ENCODE results near the gene ARIH2.
"Not testable (repeated sequence)": the region's sequence is repeated elsewhere in the genome, so short reads cannot be mapped to it uniquely, and the experiment has no call there.

The ARIH2 gene

DNA sequence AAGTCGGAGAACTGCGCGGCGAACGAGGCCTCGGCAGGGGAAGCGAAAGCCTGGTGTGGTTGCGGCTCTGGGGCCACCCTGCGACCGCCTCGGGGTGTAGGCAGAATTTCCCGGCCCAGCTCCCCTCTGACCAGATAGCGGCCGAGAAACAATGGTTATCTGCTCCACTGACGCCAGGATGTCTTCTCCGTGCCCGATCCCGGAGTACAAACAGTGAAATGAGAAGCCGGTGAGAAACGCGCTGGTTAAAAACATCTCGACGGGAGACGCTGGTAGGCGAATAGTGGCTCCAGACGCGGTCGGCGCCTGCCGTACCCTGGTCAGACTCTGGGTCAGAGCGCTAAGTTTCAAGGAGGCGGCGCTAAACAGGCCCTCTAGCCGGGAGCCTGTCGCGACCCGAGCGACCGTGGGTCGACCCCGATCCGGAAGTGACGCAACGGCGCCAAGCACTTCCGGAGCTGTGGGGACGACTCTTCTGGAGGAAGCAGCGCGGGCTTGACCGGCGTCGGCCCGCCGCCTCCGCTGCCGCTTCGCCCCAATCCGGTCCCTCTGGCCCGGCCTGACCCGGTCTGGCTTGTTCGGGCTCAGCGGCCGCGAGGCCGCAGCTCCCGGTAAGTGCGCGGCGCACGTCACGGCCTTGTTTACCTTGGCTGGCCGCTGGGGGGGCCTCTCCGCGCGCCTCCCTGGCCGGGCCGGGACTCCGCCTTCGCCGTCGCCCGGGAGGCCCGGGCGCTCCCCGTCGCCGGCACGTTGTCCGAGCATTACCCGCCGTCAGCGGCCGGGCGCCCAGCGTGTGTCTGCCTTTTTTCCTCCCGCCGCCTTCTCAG, at the start of gene ARIH2:
ARIH2 (plus strand) TSS at position 455 of the 827 bp plus-strand sequence. CDS start 8,717 bp downstream, outside the sequence.
- peak; percentile 61 to 84 (median 74) for DNase-seq

DNA sequence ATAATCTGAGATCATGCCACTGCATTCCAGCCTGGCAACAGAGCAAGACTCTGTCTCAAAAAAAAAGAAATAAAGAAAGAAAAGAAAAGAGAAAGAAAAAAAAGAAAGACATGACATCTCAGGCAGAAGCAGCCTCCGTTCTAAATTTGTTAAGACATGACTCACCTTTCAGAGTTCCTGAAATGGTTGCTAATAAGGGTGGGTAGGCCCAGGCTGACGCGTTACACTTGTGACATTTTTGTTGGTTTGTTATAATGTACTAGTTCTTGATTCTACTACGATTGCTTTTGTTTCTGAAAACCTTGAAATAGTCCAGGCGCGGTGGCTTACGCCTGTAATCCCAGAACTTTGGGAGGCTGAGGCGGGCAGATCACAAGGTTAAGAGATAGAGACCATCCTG, 41.0 kb upstream of the ARIH2 start:
- no peak for DNase-seq

DNA sequence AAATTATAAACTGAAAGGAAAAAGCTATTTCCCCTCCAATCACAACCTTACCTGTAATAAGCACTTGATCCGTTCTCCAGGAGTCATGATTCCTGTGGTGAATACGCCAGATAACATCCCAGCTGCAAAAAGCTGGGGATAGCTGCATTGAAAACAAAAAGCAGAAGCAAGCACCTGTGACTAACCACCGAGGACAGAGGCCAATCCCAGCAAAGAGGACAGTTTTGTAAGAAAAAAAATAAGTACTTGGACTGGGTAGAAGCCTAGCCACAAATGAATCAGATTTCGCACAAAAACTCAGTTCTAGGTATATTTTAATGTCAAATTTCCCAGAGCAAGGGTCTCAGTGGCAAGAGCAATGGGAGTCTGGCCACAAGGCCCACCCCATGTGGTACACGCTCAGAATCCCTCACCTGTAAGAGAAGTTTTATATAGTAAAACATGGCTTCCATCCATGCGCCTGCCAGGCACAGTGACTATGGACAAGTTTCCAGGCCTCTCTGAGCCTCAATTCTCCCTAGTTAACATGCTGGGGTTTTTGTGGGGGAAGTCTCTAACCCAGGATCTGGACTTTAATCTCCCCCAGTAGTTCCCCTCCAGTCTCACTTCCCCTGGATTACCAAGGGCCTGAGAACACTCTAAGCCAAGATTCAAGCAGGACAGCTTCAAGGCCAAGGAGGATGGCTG, 39.2 kb upstream of the ARIH2 start:
- no peak for DNase-seq

DNA sequence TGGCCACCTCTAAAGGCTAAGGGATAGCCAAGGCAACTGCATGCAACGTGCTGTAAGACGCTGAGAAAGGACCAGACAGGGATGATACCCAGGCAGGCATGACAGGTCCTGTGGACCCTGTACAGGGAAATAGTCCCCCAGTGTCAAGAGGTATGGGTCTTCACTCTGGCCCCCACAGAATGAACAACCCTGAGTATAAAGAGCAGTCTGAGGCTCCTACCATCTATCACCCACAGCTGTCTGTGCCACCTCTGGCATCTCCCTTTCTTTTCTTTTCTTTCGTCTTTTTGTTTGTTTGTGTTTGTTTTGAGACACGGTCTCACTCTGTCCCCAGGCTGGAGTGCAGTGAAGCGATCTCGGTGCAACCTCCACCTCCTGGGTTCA, 38.7 kb upstream of the ARIH2 start:
- no peak for DNase-seq

DNA sequence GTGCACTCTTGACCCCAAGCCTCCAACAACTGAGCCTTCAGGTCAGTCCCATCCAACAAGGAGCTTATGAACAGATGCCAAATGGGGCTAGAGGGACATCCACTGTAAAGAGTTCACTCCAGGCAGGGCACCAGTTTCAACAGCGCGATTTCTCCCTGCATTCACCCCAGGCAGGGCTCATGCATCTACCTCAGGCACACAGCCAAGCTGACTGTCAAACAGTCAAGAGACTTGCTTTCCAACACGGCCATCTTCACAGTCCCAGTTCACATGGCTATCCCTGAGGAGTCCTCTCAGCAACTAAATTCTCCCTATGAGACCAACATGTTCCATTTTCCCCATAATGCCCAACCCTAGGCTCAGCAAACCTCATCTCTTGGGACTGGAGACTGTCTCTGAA, 37.6 kb upstream of the ARIH2 start:
- DNase-seq = no peak

DNA sequence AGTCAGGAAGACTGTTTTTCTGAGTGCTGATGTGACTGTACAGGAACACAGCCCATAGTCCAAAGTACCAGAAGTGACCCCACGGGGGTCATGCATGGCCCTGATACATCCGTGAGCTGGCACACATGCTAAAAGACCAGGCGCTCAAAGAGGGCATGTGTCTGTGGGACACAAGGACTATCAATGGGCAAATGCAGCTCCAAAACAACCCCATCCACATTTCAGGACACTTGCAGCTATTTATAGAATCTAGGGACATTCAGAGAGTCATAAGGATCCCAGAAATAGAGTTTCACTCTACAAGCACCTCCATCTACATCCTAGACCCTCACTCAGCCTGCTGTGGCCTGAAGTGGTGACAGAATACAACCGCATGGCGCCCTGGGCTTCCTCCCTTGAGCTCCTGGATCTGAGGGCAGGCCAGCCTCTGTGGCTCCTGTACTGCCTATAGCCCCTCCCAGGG, 37.0 kb upstream of the ARIH2 start:
- no peak for DNase-seq

DNA sequence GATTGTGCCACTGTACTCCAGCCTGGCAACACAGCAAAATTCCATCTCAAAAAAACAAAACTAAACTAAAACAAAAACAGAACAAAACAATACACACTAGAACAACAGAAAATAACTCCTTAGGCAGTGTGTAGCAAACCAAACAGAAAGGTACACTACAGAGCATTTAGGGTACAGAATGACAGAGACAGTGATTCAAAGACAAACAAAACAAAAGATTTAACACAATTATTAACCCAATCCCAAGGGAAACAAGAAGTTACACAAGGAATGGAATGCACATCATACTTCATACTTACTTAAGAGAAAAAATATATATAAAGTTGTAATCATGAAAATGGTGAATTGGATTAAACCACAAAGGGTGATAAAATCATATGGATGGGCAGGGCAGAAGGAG, 32.9 kb upstream of the ARIH2 start:
- no peak for DNase-seq

DNA sequence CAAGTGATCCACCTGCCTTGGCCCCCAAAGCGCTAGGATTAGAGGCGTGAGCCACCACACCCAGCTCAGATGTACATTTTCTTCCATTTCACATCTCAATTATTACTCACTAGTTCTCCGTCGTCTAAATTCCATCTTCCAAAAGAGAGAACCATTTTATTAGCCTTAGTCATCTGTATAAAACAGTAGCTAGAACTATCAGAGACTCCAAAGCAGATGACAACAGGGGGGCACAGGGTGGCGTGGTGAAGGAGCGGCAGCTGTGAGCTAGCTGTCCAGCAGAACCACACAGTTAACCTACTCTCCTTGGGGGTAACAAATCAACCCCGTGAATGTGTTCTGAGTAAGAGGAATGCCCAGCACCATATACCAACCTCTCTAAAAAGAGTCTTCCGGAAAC, 27.0 kb upstream of the ARIH2 start:
- DNase-seq = no peak

DNA sequence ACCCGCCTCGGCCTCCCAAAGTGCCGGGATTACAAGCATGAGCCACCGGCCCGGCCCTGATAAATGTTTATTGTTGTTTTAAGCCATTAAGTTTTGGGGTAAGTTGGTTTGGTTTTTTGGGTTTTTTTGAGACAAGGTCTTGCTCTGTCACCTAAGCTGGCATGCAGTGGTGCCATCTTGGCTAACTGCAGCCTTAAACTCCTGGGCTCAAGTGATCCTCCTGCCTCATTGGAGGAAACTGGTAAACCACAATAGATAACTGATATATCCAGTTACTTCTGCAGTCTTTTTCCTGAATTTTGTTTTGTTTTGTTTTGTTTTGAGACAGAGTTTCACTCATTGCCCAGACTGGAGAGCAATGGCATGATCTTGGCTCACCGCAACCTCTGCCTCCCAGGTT, 24.1 kb upstream of the ARIH2 start:
- no peak for DNase-seq

DNA sequence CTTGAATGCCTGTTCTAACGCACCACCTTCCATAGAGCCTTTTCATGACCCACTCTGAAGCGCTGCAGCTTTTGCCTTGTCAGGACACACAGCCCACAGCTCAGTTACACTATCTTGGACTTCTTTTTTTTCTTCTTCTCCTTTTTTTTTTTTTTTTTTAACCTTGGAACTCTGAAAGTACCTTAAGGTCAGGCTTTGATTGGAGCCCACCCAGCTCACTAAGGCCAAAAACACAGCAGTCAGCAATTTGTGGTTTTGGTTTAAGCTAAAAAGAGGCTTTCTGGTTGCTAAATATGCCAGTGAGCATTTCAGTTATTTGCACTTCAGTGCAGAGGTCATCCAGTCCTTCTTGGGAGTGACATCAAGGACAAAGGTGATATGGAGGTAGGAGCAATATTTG, 21.7 kb upstream of the ARIH2 start:
- no peak for DNase-seq

DNA sequence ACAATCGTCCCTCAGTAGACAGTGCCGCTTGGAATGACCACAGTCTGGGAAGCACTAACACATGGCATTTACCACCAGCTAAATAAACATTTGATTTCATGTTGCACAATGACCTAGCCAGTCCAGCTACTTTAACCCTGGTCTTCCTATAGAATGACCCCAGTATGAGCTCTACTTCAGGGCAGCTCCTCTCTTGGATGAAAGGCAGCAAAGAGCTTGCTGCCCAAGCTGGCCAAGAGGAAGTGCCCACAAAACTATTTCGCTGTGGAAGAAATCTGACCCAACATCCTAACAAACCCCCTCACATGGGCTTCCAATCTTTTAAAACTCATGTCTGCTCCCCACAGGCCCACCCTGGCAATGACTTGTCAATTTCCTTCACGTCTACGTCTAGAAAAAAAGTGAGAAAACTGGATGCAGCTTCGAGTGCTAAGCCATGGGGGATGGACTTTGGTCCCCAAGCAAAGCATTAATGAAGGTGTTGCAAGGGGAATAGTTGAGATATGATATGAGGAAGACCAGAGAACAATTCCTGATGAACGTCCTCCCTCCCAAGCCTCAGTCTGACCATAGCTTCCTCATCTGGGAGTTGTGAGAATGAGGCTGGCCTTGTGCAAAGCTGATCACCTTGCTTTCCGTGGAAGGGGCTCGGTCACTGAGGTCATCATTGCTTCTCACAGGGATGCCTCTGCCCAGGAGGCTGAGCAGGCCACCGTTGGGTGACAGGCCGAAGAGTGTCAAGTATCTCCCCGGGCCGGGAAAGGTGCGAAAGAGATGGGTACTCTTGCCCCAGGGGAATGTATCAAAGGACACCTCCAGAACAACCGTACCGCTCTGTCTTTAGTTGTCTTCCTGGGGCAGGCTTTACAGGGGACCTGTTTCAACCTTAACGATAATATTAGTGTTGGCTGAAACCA, 20.9 kb upstream of the ARIH2 start:
- DNase-seq = no peak

DNA sequence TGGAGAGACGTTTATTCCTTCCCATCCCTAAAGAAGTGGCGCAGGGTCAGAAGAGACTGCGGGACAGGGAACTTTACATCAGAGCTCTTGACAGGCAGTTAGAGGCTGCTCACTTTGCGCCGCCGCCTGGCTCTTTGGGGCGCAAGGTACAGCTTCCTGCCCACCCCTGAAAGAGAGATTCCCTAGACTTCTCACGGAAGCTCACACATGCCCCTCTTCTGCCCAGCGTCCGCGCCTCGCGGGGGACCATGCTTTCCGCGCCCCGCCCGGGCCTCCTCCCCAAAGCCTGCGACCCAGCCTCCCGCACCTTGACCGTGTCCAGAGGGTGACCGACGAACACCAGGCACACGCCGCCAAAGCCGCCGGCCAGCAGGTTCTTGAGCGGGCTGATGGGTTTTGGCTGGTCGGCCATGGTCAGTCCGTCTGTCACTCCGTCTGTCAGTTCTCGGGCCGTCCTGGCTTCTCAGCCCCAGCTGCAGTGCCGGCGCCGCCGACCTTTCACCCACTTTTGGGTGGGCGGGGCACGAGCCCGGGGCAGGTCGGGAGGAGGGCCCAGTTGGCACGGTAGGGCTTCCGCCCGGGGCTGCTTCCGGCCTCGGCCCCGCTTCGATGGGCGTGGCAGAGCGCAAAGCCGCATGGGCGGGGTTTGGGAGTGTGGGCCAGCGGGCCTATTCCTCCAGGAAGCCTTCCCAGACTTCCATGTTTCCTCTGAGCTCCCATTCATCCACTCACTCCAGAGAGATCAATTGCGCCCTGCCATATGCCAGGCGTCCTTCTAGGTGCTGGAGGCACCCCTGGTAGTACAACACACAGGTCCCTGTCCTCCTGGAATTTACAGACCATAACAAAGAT, 20.0 kb upstream of the ARIH2 start, which contains the start of gene SLC25A20:
SLC25A20 (minus strand) TSS at position 500 of the 852 bp plus-strand sequence; CDS start at position 412, 88 bp downstream.
- peak; percentile 79 to 90 (median 84) for DNase-seq

DNA sequence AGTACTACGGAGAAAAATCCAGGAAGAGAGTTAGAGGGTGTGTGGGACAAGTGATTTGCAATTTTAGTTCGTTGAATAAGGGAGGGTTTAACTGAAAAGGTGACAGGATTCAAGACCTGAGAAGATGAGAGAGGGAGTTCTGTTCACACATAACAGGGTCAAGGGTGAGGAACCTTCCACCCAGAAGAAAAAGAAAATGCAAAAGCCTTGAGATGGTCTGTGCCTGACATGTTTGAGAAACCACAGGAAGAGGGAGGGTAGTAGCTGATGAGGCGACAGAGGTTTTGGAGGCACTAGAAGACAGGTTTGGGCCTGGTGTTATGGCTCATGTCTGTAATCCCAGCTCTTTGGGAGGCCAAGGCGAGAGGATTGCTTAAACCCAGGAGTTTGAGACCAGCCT, 19.4 kb upstream of the ARIH2 start:
- DNase-seq = no peak

DNA sequence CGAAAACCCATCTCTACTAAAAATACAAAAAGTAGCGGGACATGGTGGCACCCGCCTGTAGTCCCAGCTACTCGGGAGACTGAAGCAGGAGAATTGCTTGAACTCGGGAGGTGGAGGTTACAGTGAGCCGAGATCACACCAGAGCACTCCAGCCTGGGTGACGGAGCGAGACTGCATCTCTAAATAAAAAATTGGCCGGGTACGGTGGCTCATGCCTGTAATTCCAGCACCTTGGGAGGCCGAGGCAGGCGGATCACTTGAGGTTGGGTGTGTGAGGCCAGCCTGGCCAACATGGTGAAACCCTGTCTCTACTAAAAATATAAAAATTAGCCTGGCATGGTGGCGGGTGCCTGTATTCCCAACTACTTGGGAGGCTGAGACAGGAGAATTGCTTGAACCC, 11.6 kb upstream of the ARIH2 start:
- DNase-seq = not testable (repeated sequence)

DNA sequence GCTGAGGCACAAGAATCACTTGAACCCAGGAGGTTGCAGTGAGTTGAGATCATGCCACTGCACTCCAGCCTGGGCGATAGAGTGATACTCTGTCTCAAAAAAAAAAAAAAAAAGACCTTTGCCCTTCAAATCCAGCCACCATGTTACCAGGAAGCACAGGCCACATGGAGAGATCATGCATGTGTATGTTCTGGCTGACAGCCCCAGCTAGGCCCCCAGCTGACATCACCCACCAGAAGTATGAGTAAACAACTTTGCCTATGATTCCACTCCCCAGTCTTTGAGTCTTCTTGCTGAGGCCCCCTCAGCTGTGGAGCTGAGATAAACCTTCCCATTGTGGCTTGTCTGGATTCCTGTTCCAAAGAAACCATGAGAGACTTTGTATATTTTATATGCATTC, 3.3 kb upstream of the ARIH2 start:
- DNase-seq = no peak

DNA sequence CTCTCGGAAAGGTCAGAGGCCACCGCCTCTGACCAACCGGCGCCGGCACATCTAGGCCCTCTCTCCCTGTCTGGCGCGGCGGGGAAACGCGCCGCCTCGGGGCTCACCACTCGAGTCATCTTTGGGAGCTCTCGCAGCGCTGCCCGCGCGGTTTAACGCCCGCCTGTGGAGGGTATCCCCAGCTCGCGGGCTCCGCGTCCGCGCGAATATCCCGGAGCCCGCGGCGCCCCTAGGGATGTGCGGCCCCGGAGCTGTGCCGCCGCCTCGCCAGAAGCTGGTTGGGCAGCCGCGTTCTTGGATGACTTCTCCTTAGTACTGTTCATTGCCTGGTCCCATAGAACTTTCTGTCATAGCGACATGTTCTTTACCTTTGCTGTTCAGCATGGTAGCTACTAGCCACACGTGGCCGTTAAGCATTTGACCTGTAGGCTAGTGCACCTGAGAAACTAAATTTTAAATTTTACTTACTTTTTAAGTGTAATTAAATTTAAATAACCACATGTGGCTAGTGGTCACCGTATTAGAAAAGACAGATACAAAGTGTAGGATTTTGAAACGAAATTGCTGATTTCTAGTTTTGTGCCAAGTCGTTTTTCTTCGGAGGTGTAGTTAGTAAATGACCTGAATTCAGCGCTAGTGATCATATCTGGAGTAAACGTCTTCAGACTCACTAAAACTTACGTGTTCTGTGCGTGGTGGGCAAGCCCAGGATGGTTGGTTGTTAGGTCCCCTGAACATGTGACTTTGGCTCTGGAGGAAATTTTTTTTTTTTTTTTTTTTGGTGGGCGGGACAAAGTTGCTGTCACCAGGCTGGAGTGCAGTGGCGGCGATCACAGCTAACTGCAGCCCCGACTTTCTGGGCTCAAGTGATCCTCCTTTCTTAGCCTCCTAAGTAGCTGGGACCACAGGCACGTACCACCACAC, 835 bp downstream of the ARIH2 start:
- peak in 1 of 4 experiments; percentile 35 for DNase-seq

DNA sequence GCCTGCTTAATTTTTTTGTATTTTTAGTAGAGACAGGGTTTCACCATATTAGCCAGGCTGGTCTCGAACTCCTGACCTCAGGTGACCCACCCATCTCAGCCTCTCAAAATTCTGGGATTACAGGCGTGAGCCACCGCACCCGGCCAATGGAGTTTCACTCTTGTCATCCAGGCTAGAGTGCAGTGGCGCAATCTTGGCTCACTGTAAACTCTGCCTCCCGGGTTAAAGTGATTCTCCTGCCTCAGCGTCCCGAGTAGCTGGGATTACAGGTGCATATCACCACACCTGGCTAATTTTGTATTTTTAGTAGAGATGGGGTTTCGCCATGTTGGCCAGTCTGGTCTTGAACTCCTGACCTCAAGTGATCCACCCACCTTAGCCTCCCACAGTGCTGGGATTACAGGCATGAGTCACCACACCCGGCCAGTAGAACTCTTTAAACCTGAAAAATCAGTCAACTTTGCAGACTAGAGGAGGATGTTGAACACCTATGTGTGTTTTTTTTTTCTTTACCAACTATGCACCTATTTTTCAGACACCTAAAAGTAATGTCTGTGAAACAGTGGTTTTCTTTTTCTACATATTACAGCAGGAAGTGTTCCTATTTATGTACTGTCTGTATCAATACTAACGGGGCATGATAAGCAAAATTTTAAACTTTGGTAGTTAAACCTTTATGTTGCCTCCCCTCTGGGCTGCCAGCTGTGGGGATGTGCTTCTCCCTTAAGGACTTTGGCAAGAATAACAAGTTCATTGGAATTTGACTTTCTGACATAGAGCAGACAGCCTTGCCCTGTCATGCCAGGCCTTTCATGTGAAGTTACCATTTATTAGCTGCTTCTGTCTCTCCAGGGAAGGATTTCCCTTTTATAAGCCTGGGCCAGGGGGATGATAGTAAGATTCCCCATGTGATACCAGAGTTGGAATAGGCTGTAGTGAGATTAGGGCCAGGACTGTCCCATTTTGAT, 8.1 kb downstream of the ARIH2 start:
- no peak for DNase-seq

DNA sequence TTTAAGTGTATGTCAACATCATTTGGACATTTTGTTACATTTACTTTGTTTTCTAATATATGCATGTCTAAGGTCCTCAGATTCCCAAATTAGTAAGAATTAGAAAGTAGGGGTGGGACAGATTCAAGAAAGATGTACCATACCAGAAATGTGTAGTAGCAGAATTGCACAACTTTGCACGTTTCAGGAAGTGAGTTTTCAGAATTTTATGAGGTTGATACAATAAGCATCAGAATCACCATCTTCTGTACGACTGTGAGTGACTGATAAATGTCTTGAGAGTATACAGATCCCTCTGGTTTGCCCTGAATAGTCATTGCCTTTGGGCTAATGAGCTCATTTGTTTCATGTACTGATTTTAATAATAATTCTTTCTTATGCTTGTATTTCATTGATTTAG, 9.3 kb downstream of the ARIH2 start:
- no peak for DNase-seq

DNA sequence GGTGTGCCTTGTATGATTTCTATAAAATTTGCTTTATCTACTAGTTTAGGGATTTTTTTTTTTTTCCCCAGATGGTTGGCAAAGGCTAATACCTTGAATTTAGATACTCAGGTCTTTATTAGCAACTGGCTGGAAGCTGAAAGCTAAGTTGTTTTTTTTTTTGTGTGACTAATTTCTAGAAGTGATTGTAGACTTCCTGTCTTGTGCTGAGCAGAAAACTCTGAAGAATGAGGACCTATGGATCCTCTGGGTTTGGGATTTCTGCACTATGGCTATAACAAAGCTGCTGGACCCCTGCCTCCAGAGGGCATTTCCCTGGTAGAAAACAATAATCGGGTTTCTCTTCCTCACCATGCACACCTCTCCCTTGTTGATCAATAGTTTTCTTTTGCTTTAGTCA, 10.0 kb downstream of the ARIH2 start:
- DNase-seq = no peak

All from activated CD4-positive, CD25-positive, alpha-beta regulatory T cell (primary cell).